A549 (cell line): ENCODE data around the gene DTNB.

ENCODE experiments used
- JUN ChIP-seq, 2 experiments: fragments of >200 bp; sonication (Bioruptor Twin); formaldehyde crosslinking; IDR thresholded peaks; 2 replicates in 1 of 2; 3 replicates in 1 of 2; pipeline ENCODE4 v1.6.1; 2016 to 2017
- TF ChIP-seq, protein P1 (sequence below): fragments of >200 bp; sonication (Bioruptor Twin); formaldehyde crosslinking; IDR thresholded peaks from 3 replicates; pipeline ENCODE4 v1.5.1; 2016

DNA sequence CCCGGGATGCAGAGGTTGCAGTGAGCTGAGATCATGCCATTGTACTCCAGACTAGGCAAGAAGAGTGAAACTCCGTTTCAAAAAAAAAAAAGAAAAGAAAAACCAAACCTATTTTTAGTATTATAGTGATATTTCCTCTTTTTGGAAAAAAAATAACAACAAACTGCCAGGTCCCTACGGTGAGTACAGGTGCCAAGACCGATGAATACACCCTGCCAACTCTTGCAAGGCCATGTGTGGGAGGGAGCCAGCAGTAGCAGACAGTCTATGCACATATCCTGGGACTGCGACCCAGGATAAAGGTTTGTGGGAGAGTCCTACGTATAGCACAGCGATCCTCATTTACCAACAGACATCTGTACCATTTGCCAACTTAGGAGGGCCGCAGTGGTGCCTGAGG, 262.1 kb downstream of the DTNB start:
- TF ChIP-seq JUN (IDR thresholded peaks at IDR 0.05) = no peak
- TF ChIP-seq, protein P1, sequence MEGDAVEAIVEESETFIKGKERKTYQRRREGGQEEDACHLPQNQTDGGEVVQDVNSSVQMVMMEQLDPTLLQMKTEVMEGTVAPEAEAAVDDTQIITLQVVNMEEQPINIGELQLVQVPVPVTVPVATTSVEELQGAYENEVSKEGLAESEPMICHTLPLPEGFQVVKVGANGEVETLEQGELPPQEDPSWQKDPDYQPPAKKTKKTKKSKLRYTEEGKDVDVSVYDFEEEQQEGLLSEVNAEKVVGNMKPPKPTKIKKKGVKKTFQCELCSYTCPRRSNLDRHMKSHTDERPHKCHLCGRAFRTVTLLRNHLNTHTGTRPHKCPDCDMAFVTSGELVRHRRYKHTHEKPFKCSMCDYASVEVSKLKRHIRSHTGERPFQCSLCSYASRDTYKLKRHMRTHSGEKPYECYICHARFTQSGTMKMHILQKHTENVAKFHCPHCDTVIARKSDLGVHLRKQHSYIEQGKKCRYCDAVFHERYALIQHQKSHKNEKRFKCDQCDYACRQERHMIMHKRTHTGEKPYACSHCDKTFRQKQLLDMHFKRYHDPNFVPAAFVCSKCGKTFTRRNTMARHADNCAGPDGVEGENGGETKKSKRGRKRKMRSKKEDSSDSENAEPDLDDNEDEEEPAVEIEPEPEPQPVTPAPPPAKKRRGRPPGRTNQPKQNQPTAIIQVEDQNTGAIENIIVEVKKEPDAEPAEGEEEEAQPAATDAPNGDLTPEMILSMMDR = no peak
